Epithelial cell of proximal tubule (primary cell): Measurements from ENCODE around the gene PNMA5. TPM values are rescaled to one million over a fixed set of nuclear protein-coding genes. Genes with fewer than 3 reads are reported as not detected.
A peak's percentile ranks its signal among the peaks of the same experiment; 100 is the strongest.

ENCODE experiments used
- DNase-seq: peaks from one replicate; pipeline ENCODE4 v3.0.0-alpha.2; 2011; ENCODE audit warnings: low read depth
- H3K4me3 ChIP-seq: 2 replicates; pipeline ENCODE4 v1.5.1; 2011; ENCODE audit warnings: low read depth, mild to moderate bottlenecking, low read length
- total RNA-seq: library from RNA; depleted of rRNA; stranded (reverse); fragments of >200 nt; gene quantifications from 2 replicates; pipeline ENCODE4 v1.2.3, GENCODE V29; 2015
- TF ChIP-seq, protein P1 (sequence below): conservative IDR thresholded peaks from 2 replicates; pipeline ENCODE4 v1.5.1; 2012; ENCODE audit warnings: low read depth, mild to moderate bottlenecking, low read length

Gene PNMA5
- total RNA-seq, 1 donor from 2014 or later: not detected

- TF ChIP-seq, protein P1, sequence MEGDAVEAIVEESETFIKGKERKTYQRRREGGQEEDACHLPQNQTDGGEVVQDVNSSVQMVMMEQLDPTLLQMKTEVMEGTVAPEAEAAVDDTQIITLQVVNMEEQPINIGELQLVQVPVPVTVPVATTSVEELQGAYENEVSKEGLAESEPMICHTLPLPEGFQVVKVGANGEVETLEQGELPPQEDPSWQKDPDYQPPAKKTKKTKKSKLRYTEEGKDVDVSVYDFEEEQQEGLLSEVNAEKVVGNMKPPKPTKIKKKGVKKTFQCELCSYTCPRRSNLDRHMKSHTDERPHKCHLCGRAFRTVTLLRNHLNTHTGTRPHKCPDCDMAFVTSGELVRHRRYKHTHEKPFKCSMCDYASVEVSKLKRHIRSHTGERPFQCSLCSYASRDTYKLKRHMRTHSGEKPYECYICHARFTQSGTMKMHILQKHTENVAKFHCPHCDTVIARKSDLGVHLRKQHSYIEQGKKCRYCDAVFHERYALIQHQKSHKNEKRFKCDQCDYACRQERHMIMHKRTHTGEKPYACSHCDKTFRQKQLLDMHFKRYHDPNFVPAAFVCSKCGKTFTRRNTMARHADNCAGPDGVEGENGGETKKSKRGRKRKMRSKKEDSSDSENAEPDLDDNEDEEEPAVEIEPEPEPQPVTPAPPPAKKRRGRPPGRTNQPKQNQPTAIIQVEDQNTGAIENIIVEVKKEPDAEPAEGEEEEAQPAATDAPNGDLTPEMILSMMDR: peak; percentile 65
- peak; percentile 19 for DNase-seq
- H3K4me3 ChIP-seq: peak overlapping the region; percentile 39
Measured at GRCh38 chrX:152958524-152959465, 35.1 kb downstream of the PNMA5 start.

DNA sequence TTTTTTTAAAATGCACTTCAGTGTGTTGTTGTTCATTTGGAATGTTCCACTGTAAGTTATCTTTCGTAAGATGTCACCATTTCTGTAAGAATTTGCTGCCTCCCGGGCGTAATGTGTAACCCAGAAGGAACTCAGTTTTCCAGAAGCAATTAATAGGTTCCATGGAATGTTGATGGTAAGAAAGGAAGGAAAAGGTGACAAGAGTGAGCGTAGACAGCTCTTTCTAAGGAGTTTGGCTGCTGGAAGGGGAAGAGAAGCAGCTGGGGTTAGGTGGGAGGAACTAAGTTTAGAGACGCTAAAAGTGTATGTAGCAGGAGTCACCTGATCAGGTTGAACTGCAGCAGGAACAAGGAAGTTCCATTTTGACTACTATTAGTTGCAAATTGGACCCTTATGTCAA lies 35.9 kb downstream of the PNMA5 start:
- TF ChIP-seq, protein P1: no peak
- peak overlapping the region; percentile 39 for H3K4me3 ChIP-seq
- DNase-seq: no peak

DNA sequence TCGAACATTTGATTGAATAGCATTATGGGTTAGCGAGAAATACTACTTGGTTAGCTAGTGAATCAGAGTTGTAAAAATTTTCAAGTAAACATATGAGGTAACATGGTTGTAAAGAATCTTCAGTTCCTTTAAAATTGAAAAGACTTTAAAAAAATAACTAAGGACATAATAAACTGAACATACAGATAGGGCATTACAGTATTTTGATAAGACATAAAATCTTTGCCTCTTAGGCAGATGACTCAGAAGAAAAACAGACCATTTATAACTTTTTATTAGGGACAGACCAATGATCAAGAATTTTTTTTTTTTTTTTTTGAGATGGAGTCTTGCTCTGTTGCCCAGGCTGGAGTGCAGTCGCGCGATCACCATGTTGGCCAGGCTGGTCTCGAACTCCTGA lies 43.1 kb downstream of the PNMA5 start:
- TF ChIP-seq, protein P1: no peak
- no peak overlapping the region for H3K4me3 ChIP-seq
- DNase-seq: no peak

- TF ChIP-seq, protein P1: no peak
Measured at GRCh38 chrX:152949114-152949513, 44.8 kb downstream of the PNMA5 start.

DNA sequence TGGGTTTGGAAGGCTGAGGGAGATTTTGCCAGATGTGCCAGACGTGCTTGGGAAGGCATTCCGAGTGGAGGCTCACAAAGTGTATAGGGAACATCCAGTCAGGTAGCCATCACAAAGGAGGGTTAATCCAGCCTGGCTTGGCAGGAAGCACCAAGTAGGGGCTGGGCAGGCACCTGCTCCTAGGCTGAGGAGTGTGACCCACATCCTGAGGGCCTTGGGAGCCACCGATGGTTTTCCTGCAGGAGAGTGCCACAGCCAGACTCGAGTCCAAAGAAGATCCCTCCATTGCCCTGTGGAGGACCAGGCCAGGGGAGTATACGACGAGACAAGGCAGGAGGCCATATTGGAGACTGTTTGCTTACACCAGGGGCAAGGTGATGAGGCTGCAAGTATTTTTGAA lies 47.2 kb downstream of the PNMA5 start:
- H3K4me3 ChIP-seq: no peak overlapping the region
- no peak for DNase-seq
- TF ChIP-seq, protein P1: no peak

More at GRCh38 chrX:152949114-152949513, 44.8 kb downstream of the PNMA5 start:
- DNase-seq: no peak
- no peak overlapping the region for H3K4me3 ChIP-seq

DNA sequence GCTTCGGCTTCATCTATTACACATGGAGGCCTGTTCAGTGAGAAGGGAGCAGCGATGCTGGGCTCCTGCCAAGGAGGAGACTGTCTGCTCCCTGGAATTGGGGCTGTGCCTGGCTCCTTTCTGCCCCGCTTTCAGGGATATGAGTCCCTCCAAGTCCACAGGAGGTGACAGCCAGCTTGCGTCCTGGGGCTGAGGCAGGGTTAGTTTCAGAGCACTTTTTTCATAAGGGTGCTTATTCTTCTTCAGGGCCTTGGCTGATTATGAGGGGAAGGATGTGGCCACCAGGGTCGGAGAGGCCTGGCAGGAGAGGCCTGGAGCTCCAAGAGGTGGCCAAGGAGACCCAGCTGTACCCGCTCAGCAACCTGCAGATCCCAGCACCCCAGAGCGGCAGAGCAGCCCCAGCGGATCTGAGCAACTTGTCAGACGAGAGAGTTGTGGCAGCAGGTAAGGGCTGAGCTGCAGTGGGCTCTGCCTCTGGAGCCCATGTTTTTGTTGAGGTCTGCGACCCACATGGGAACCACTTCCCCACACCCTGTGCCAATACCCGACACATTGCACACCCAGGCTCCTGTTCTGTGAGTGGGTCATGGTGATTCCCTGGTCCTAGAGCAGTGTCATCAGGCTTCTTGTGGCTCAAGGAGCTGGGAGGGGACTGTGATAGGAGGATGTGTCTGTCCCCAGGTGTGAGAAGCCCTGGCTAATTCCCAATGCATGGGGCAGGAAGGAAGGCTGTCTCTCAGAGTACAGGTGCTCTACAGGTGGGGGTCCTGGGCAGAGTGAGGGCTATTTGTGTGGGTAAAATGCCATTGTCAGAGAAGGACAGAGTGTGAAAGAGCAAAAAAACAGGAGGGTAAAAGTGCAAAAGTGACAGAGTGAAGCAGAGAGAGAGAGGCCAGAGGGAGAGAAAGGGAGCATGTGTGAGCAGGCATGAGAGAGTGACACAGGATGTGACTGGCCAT lies 48.6 kb downstream of the PNMA5 start:
- DNase-seq: no peak
- TF ChIP-seq, protein P1: no peak
- H3K4me3 ChIP-seq: no peak overlapping the region
